ENCODE measurements around the gene ARHGEF17.
"Not testable (repeated sequence)": the region's sequence is repeated elsewhere in the genome, so short reads cannot be mapped to it uniquely, and the experiment has no call there.

- not testable (repeated sequence) for TF ChIP-seq POLR2A, CTCF (IDR thresholded peaks at IDR 0.05)
These were observed 36.6 kb upstream of the ARHGEF17 start for GRCh38 chr11:73271478-73271865.

All from Peyer's patch (tissue), 4 donors.